HG03196 (cell line): ENCODE results near the gene RSU1.

Experiments used
- ATAC-seq: cut with Tn5 transposase; IDR thresholded peaks from one replicate; pipeline ENCODE4 v1.9.1; 2021; ENCODE audit not compliant: unreplicated experiment

The RSU1 gene

GRCh38 chr10:16822726-16823360, 5.6 kb upstream of the RSU1 start:
- no peak for ATAC-seq

GRCh38 chr10:16822027-16822426, 4.8 kb upstream of the RSU1 start:
- ATAC-seq = no peak

GRCh38 chr10:16820421-16820820, 3.2 kb upstream of the RSU1 start:
- ATAC-seq = no peak

- no peak for ATAC-seq
Measured at GRCh38 chr10:16820018-16820417, 2.8 kb upstream of the RSU1 start.

- no peak for ATAC-seq
Measured at GRCh38 chr10:16819436-16819835, 2.2 kb upstream of the RSU1 start.

GRCh38 chr10:16819026-16819425, 1.8 kb upstream of the RSU1 start:
- no peak for ATAC-seq

- no peak for ATAC-seq
Measured at GRCh38 chr10:16816830-16817124, 447 bp downstream of the RSU1 start.

GRCh38 chr10:16816171-16816570, 1.1 kb downstream of the RSU1 start:
- ATAC-seq = no peak

GRCh38 chr10:16814012-16814411, 3.2 kb downstream of the RSU1 start:
- ATAC-seq = no peak

- ATAC-seq = no peak
Measured at GRCh38 chr10:16812676-16813075, 4.5 kb downstream of the RSU1 start.

- ATAC-seq = no peak
Measured at GRCh38 chr10:16811765-16812164, 5.5 kb downstream of the RSU1 start.

- no peak for ATAC-seq
Measured at GRCh38 chr10:16811292-16811691, 5.9 kb downstream of the RSU1 start.

GRCh38 chr10:16809074-16809718, 8.0 kb downstream of the RSU1 start:
- ATAC-seq = peak; percentile 74

- no peak for ATAC-seq
Measured at GRCh38 chr10:16804123-16804522, 13.1 kb downstream of the RSU1 start.

- no peak for ATAC-seq
Measured at GRCh38 chr10:16803464-16803863, 13.8 kb downstream of the RSU1 start.

GRCh38 chr10:16799621-16800020, 17.6 kb downstream of the RSU1 start:
- peak; percentile 81 for ATAC-seq

- ATAC-seq = no peak
Measured at GRCh38 chr10:16798571-16798970, 18.7 kb downstream of the RSU1 start.

GRCh38 chr10:16795410-16796073, 21.7 kb downstream of the RSU1 start:
- no peak for ATAC-seq

GRCh38 chr10:16794005-16794404, 23.2 kb downstream of the RSU1 start:
- ATAC-seq = no peak

- no peak for ATAC-seq
Measured at GRCh38 chr10:16792675-16793074, 24.5 kb downstream of the RSU1 start.

GRCh38 chr10:16789765-16790164, 27.5 kb downstream of the RSU1 start:
- no peak for ATAC-seq

GRCh38 chr10:16789261-16789660, 28.0 kb downstream of the RSU1 start:
- ATAC-seq = no peak

- ATAC-seq = no peak
Measured at GRCh38 chr10:16788778-16789177, 28.4 kb downstream of the RSU1 start.
